Colon (tissue), 2 donors: ENCODE data around the gene MEMO1.
"Not testable (repeated sequence)": the region's sequence is repeated elsewhere in the genome, so short reads cannot be mapped to it uniquely, and the experiment has no call there.

ENCODE experiments used
- FAIRE-seq: peaks from 2 replicates; lab custom pipeline; 2012; peaks lifted over from hg19 to GRCh38; lab: Jason Lieb, UNC
- donor health status: control.
- donor health status: control.

MEMO1 gene

GRCh38 chr2:31957354-31958139 is 53.3 kb downstream of the MEMO1 start:
- FAIRE-seq, result no peak

- FAIRE-seq, result not testable (repeated sequence)
These were observed 53.9 kb downstream of the MEMO1 start for GRCh38 chr2:31956934-31957333.

GRCh38 chr2:31956312-31956711 is 54.5 kb downstream of the MEMO1 start:
- no peak for FAIRE-seq

GRCh38 chr2:31953095-31953494 is 57.7 kb downstream of the MEMO1 start:
- FAIRE-seq, result not testable (repeated sequence)

- no peak for FAIRE-seq
These were observed 59.8 kb downstream of the MEMO1 start for GRCh38 chr2:31950946-31951562.

GRCh38 chr2:31947871-31948270 is 62.9 kb downstream of the MEMO1 start:
- FAIRE-seq, result no peak

- FAIRE-seq, result no peak
These were observed 64.0 kb downstream of the MEMO1 start for GRCh38 chr2:31946838-31947237.

- FAIRE-seq, result no peak
These were observed 65.3 kb downstream of the MEMO1 start for GRCh38 chr2:31945572-31945935.

GRCh38 chr2:31944828-31945571 is 65.8 kb downstream of the MEMO1 start:
- FAIRE-seq, result no peak

GRCh38 chr2:31943636-31944225 is 67.1 kb downstream of the MEMO1 start:
- no peak for FAIRE-seq

GRCh38 chr2:31940920-31941319 is 69.9 kb downstream of the MEMO1 start:
- no peak for FAIRE-seq

- FAIRE-seq, result no peak
These were observed 73.1 kb downstream of the MEMO1 start for GRCh38 chr2:31937741-31938140.

- no peak for FAIRE-seq
These were observed 75.4 kb downstream of the MEMO1 start for GRCh38 chr2:31935370-31935769.

- FAIRE-seq, result no peak
These were observed 77.7 kb downstream of the MEMO1 start for GRCh38 chr2:31933066-31933465.

GRCh38 chr2:31932589-31932988 is 78.2 kb downstream of the MEMO1 start:
- no peak for FAIRE-seq

GRCh38 chr2:31931916-31932315 is 78.9 kb downstream of the MEMO1 start:
- FAIRE-seq, result peak; percentile 36

GRCh38 chr2:31925517-31925916 is 85.3 kb downstream of the MEMO1 start:
- FAIRE-seq, result no peak

- no peak for FAIRE-seq
These were observed 87.1 kb downstream of the MEMO1 start for GRCh38 chr2:31923662-31924061.

GRCh38 chr2:31922542-31923408 is 88.0 kb downstream of the MEMO1 start:
- FAIRE-seq, result no peak

- no peak for FAIRE-seq
These were observed 89.8 kb downstream of the MEMO1 start for GRCh38 chr2:31920962-31921361.

- no peak for FAIRE-seq
These were observed 91.3 kb downstream of the MEMO1 start for GRCh38 chr2:31919499-31919898.

- peak; percentile 75 for FAIRE-seq
These were observed 101.1 kb downstream of the MEMO1 start for GRCh38 chr2:31909661-31910060.
